Urinary bladder (tissue), 4 donors: ENCODE measurements around the gene ARX. TPM values are rescaled to one million over a fixed set of nuclear protein-coding genes. Genes with fewer than 3 reads are reported as not detected.

Source experiments
- DNase-seq: peaks from one replicate; pipeline ENCODE4 v3.0.0-alpha.2; 2015; ENCODE audit errors: extremely low spot score
- H3K27ac ChIP-seq: one replicate; pipeline ENCODE4 v1.5.1; 2013; ENCODE audit warnings: low read depth, mild to moderate bottlenecking, moderate library complexity
- H3K36me3 ChIP-seq: one replicate; pipeline ENCODE4 v1.6.1; 2013; ENCODE audit warnings: mild to moderate bottlenecking, moderate library complexity; ENCODE audit not compliant: insufficient read depth
- H3K4me1 ChIP-seq: one replicate; pipeline ENCODE4 v1.6.1; 2013; ENCODE audit warnings: mild to moderate bottlenecking, moderate library complexity; ENCODE audit not compliant: insufficient read depth
- H3K4me3 ChIP-seq: one replicate; pipeline ENCODE4 v1.5.1; 2013; ENCODE audit warnings: low read depth, low read length
- WGBS: extraction: QIAGEN DNeasy Blood & Tissue Kit; methylation state at CpG from one replicate; pipeline ENCODE4 v1.1.7; 2013; 5-methylcytosine and 5-hydroxymethylcytosine counted together
- polyA plus RNA-seq: library from polyadenylated mRNA; stranded (reverse); fragments of 200-250 nt; gene quantifications from one replicate; pipeline ENCODE4 v1.2.3, GENCODE V29; 2013
- total RNA-seq: library from RNA; depleted of rRNA; stranded (reverse); fragments of >200 nt; gene quantifications from one replicate; pipeline ENCODE4 v1.2.3, GENCODE V29; 2014
- donor health status: healthy with polysubstance abuse.
- donor health status: healthy.

The ARX gene
- total and polyA plus RNA-seq, 2 donors, result not detected

DNA sequence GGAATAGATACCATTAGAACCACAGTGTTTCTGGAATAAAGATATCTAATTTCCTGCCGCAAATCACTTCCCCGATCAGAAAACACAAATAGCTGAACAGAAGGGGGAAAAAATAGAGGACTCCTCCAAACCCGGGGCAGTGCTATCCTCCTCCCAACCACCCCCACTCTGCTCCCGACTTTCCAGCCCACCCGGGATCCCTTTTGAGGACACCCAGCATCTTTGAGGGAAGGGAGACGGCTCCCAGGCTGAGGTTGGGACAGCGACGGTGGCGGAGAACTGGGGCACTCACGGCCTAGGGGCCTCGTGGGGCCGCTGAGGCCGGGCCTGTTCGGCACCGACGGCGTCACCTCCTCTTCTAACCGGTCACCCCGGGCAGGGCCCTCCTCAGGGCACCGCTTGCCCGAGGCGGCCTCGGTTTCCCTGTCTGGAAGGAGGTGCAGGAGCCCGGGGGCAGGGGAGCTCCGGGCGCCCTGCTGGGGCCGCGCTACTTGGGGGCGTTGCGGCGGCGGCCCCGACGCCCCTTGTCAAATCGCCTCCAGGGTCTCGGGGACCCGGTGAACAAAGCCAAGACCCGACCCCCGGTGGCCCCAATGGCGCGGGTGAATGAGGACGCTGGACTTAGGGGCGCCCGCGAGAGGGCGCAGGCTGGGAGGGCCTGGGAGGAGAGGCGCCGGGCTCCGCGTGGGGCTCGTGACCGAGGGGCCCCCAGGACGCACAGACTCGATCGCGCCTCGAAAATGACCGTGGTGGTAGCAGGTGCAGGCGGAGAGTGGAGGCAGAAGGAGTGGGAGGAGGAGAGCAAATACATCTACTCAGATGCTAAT, 6.9 kb upstream of the ARX start:
- no peak overlapping the region for H3K4me3 ChIP-seq

GRCh38 chrX:25020905-25021449, 5.2 kb upstream of the ARX start:
- Histone ChIP-seq H3K4me3 (no peak overlapping the region), H3K36me3 (no peaks in the 10 kb centered on the region), H3K4me1 (no peaks in the 10 kb centered on the region), H3K27ac (no peak overlapping the region)
- no peak for DNase-seq
- 3% methylated on average over 35 of the region's 35 CpGs for WGBS

More for the DNA sequence above, 6.9 kb upstream of the ARX start:
- DNase-seq, result no peak
- Histone ChIP-seq H3K27ac (no peak overlapping the region), H3K4me1 (no peaks in the 10 kb centered on the region), H3K36me3 (no peaks in the 10 kb centered on the region)
- 4% methylated on average over 59 of the region's 59 CpGs for WGBS

DNA sequence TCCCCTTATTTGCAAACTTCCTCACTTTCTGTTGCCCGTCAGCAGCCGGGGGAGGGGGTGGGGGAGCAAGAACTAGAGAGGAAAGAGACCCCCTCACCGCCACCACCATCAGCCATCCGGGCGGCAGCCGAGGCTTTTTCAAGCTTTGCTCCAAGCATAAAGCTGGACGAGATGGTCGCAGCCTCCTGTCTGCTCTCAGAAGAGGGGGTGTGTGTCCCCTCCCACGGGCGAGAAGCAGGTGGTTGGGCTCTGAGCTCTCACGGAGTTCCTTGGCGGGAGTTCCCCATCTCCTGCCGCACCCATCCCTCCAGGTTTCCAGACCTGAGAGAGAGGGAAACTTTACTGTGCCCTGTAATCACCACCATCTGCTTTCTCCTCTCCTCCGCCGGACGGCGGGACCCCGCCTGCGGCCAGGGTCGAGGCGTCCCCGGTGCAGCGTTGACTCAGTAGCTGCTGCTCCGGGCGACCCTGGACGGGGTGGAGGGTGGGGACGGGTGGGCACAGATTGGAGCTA, 4.7 kb upstream of the ARX start:
- WGBS, result 2% methylated on average over 27 of the region's 27 CpGs
- DNase-seq, result no peak
- Histone ChIP-seq H3K27ac (no peak overlapping the region), H3K4me1 (no peaks in the 10 kb centered on the region), H3K36me3 (no peaks in the 10 kb centered on the region), H3K4me3 (no peak overlapping the region)

DNA sequence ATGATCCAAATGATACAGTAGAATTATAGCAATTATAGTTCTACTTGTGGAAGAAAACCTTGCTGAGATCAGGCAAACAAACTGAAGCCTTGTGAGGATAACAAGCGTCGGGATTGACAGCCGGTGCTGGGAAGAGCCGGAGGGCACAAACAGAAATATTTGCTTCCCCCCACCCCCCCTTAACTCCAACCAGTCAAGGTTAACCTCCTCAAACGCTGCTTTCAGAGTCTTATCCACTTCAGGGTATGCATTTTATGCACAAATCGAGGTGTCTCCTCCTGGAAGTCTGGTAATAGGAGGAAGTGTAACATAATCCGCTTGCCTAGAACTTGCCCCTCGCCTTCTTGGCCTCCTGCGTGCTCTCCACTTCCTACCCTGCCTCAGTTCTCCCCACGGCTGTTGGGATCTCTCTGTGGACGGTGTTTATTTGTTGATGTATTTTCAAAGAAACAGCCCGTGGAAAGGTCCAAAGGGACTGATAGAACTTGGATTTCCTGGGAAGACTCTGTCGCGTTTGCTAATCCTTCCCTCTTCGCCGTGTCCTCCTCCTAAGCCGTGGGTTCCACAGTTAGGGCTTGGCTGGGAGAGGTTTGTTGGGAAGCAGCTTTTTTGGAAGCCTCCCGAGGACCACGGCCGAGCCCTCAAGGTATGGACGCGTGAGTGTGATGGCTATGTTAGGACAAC, 4.1 kb upstream of the ARX start:
- no peak overlapping the region for H3K27ac ChIP-seq
- H3K36me3 ChIP-seq, result no peaks in the 10 kb centered on the region
- no peak for DNase-seq
- WGBS, result 6% methylated on average over 22 of the region's 22 CpGs
- no peak overlapping the region for H3K4me3 ChIP-seq
- H3K4me1 ChIP-seq, result no peaks in the 10 kb centered on the region

DNA sequence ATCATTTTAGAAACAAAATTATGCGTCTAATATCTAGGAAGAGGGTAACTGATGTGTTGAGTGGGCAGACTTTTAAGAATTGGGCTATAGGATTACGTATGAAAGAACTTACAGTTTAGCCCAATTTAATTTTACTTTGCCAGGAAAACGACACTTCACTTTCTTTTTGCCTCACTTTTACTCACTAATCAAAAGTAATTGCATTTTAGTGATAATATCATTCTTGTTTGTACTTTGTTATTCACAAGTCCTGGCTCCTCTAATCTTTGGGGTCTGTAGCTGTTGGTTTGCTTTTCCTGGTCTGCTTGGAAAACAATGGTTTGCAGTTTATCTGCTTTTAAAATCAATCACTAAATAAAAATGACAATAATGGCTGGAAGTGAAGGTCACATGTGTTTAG, 2.9 kb upstream of the ARX start:
- 25% methylated on average over 3 of the region's 3 CpGs for WGBS
- Histone ChIP-seq H3K4me3 (no peak overlapping the region), H3K36me3 (no peaks in the 10 kb centered on the region), H3K4me1 (peaks cover under 1% of the 10 kb centered on the region), H3K27ac (no peak overlapping the region)
- DNase-seq, result no peak

- Histone ChIP-seq H3K27ac (no peak overlapping the region), H3K36me3 (no peaks in the 10 kb centered on the region), H3K4me3 (no peak overlapping the region), H3K4me1 (peaks cover 2% of the 10 kb centered on the region)
- 5% methylated on average over 32 of the region's 32 CpGs for WGBS
- no peak for DNase-seq
Observed at GRCh38 chrX:25017667-25018247, 2.0 kb upstream of the ARX start.

DNA sequence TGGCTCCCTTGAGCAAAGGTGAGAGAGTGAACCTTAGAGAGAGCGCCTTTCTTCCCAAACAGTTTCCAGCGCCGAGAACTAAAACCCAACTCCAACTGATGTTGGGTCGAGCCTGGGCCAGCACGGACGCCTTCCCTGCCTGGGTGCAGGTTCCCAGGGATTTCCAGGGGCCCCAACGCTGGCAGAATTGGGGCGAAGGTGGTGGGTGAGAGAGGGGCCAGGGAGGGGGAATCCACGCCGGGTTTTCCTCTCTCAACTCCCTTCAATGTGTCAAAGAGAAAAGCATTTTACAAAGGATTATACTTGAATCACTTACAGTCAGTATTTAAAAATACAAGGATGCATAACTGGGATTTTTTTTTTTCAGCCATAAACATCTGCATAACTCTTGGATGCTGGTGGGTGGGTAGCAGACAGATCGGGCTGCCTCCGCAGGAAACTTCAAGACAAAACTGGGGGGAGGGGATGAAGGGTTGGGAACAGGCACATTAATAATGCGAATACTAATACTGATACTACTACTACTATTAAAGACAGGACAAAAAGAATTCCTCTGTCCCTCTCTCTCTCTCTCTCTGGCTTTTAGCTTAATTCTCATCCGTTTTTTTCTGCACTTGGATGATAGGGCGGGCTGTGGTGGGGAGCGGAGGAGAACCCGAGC, 1.3 kb upstream of the ARX start:
- no peak overlapping the region for H3K27ac ChIP-seq
- no peak for DNase-seq
- peaks cover 2% of the 10 kb centered on the region for H3K4me1 ChIP-seq
- H3K36me3 ChIP-seq, result no peaks in the 10 kb centered on the region
- H3K4me3 ChIP-seq, result no peak overlapping the region
- 30% methylated on average over 17 of the region's 17 CpGs for WGBS

GRCh38 chrX:25016361-25016671, 551 bp upstream of the ARX start:
- peaks cover 2% of the 10 kb centered on the region for H3K4me1 ChIP-seq
- WGBS, result 35% methylated on average over 20 of the region's 20 CpGs
- no peak overlapping the region for H3K4me3 ChIP-seq
- no peaks in the 10 kb centered on the region for H3K36me3 ChIP-seq
- no peak overlapping the region for H3K27ac ChIP-seq
- no peak for DNase-seq

DNA sequence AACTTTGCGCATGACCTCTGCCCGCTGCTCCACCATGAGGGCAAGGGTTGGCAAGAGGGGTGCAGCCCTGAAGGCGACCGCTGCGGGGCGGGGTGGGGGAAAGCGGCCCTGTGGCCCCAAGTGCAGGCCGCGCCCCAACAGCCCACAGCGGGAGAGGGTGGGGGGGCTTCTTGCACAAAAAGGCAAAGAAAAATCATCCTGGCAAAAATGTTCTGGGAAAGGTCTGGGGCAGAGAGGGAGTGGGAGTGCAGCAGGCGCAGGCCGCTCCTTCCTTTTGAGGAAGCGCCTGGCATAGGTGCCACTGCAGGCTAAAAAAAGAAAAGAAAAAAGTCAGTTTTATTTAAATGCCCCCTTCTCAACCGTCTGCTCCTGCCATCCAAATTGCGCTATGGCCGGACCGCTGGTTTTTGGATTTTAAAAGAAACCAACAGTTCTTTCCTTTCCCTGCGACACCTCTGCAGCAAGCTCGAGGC, 1.4 kb downstream of the ARX start:
- DNase-seq, result no peak
- H3K36me3 ChIP-seq, result no peaks in the 10 kb centered on the region
- 33% methylated on average over 19 of the region's 19 CpGs for WGBS
- no peak overlapping the region for H3K4me3 ChIP-seq
- H3K4me1 ChIP-seq, result peaks cover 2% of the 10 kb centered on the region
- H3K27ac ChIP-seq, result no peak overlapping the region

- 4% methylated on average over 28 of the region's 44 CpGs for WGBS
- H3K36me3 ChIP-seq, result no peaks in the 10 kb centered on the region
- H3K27ac ChIP-seq, result no peak overlapping the region
- DNase-seq, result no peak
- peaks cover 2% of the 10 kb centered on the region for H3K4me1 ChIP-seq
- H3K4me3 ChIP-seq, result peak overlapping the region; percentile 37
Observed at GRCh38 chrX:25013632-25014365, 2.0 kb downstream of the ARX start.

DNA sequence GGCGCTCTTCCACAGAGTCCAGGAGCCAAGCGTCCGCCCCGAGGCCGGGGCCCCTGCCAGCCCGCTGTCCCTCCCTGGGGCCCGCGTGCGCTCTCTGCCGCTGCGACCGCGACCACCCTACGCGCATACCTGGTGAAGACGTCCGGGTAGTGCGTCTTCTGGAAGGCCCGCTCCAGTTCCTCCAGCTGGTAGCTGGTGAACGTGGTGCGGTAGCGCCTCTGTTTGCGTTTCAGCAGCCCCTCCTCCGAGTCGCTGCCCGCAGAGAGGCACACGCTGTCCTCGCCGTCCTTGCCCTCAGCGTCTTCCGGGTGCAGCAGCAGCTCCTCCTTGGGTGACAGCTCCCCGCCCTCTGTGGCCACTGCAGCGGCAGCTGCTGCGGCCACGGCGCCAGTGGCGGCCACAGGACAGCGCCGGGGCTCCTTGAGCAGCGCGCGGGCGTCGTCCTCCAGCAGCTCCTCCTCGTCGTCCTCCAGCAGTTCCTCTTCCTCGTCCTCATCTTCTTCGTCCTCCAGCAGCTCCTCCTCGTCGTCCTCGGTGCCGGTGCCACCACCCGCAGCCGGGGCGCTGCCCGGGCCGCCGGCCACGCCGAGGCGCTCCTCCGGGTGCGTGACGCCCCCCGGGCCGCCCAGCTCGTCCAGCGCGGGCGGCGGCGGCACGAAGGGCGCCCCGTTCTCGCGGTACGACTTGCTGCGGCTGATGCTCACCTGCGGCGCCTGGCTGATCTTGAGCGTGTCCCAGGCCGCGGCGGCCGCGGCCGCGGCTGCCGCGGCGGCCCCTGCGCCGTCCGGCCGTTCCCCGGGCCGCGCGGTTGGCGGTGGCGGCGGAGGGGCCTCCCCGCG, 2.8 kb downstream of the ARX start:
- Histone ChIP-seq H3K4me3 (peak overlapping the region; percentile 37), H3K36me3 (no peaks in the 10 kb centered on the region), H3K27ac (no peak overlapping the region), H3K4me1 (peaks cover 2% of the 10 kb centered on the region)
- DNase-seq, result no peak
- under 1% methylated on average over 105 of the region's 105 CpGs for WGBS

- no peak for DNase-seq
- Histone ChIP-seq H3K4me1 (peaks cover 2% of the 10 kb centered on the region), H3K36me3 (no peaks in the 10 kb centered on the region), H3K4me3 (no peak overlapping the region), H3K27ac (no peak overlapping the region)
- WGBS, result 3% methylated on average over 19 of the region's 19 CpGs
Observed at GRCh38 chrX:25012433-25012735, 3.4 kb downstream of the ARX start.
